Activated naive CD8-positive, alpha-beta T cell treated with anti-CD3 and anti-CD28 coated beads, Interleukin-2, amount 10 ng/mL, durations not matched to agents 7 days and 5 days (primary cell): ENCODE measurements around the gene NR1H4. TPM values are rescaled to one million over a fixed set of nuclear protein-coding genes. Genes with fewer than 3 reads are reported as not detected.
"Not testable (repeated sequence)": the region's sequence is repeated elsewhere in the genome, so short reads cannot be mapped to it uniquely, and the experiment has no call there.

ENCODE experiments used
- ATAC-seq: fragments of 150-1000 bp; cut with Tn5 transposase; one replicate; pipeline ENCODE4 v1.10.0; 2021; ENCODE audit warnings: low read depth, moderate library complexity
- POLR2A ChIA-PET: fragments of 350-600 bp; sonication (Branson Sonifier 250); formaldehyde crosslinking; loops from one replicate; lab custom pipeline; 2021; ENCODE audit warnings: antibody characterized with exemption; lab: Charles Lee
- DNase-seq: peaks from one replicate; pipeline ENCODE4 v3.0.0; 2021
- H3K27ac Mint-ChIP-seq: one replicate; pipeline ENCODE4 v1.8.0; 2022; ENCODE audit warnings: mild to moderate bottlenecking, mixed read lengths
- H3K27me3 Mint-ChIP-seq: one replicate; pipeline ENCODE4 v1.8.0; 2022; ENCODE audit warnings: mild to moderate bottlenecking, moderate library complexity, mixed read lengths
- H3K36me3 Mint-ChIP-seq: one replicate; pipeline ENCODE4 v1.8.0; 2021; ENCODE audit warnings: mild to moderate bottlenecking, mixed read lengths
- H3K4me1 Mint-ChIP-seq: one replicate; pipeline ENCODE4 v1.8.0; 2021; ENCODE audit warnings: mixed read lengths
- H3K4me3 Mint-ChIP-seq: one replicate; pipeline ENCODE4 v1.8.0; 2022; ENCODE audit warnings: mild to moderate bottlenecking, moderate library complexity, mixed read lengths
- H3K9me3 Mint-ChIP-seq: one replicate; pipeline ENCODE4 v1.8.0; 2021; ENCODE audit warnings: mixed read lengths
- total RNA-seq, 2 experiments: library from RNA; stranded (reverse); gene quantifications; one replicate each; pipeline ENCODE4 v1.2.3, GENCODE V29; 2021

Gene NR1H4
- not detected for total RNA-seq

DNA sequence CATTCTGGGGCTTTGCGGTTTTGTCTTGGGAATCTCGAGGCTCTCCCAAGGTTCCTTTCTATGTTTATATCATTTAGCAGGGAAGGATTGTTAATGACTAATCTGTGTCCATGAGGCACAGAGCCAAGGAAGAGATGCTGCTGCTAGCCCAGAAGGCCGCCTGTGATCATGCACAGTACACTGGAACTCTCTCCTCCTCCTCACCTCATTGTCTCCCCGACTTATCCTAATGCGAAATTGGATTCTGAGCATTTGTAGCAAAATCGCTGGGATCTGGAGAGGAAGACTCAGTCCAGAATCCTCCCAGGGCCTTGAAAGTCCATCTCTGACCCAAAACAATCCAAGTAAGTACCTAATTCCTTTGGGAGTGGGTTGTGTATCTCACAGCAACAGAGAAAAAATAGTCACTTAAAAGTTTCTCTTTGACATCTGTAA, at the start of gene NR1H4:
Gene NR1H4, plus strand, starts transcription at position 151 of the 435 bp plus-strand sequence. CDS start 19,458 bp downstream, outside the sequence.
- POLR2A ChIA-PET, result no interaction called here
- Mint-ChIP-seq H3K4me3 (no peak within 1 kb of the TSS), H3K27me3 (no peaks in the 10 kb centered on the region), H3K4me1 (no peaks in the 10 kb centered on the region), H3K36me3 (no peaks in the 10 kb centered on the region), H3K9me3 (no peaks in the 10 kb centered on the region), H3K27ac (no peak within 1 kb of the TSS)
- no peak for ATAC-seq
- no peak for DNase-seq

DNA sequence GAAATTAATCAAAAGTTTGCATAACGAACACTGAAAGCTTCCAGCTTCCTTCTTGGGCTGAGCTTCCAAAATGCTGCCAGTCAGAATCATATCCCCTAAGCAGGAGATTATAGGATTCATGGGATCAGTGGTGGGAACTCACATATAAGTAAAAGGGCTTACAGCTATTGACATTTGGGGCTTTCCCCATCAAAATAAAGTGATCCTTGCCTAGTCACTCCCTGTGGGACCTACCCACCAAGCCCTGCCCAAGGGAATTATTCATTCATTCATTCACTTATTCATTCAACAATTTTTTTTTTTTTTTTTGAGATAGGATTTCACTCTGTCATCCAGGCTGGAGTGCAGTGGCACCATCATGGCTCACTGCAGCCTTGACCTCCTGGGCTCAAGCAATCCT, 47.5 kb upstream of the NR1H4 start:
- Mint-ChIP-seq H3K9me3 (peaks cover 8% of the 10 kb centered on the region), H3K27ac (no peak overlapping the region), H3K36me3 (no peaks in the 10 kb centered on the region), H3K27me3 (peaks cover 3% of the 10 kb centered on the region), H3K4me3 (no peak overlapping the region), H3K4me1 (no peaks in the 10 kb centered on the region)
- DNase-seq (no peak), ATAC-seq (no peak)
- POLR2A ChIA-PET, result no interaction called here

DNA sequence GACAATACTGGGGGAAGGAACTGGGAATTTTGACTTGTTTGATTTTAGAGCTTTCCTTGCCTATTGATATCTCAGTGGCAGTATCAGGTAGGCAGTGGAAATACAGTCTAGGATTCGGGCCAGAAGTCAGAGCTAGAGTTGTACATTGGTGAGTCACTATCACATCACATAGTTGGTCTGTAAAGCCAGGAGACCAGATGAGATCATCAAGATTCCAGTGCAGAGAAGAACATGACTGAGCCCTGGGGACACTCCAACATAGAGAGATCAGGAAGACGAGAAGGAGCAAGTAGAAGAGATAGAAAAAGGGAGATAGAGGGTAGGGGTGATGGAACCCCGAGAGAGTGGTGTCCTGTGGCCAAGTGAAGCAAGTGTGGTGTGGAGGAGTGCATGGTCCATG, 46.6 kb upstream of the NR1H4 start:
- peaks cover 8% of the 10 kb centered on the region for H3K9me3 Mint-ChIP-seq
- no peak for DNase-seq
- no peaks in the 10 kb centered on the region for H3K4me1 Mint-ChIP-seq
- ATAC-seq, result no peak
- peaks cover 3% of the 10 kb centered on the region for H3K27me3 Mint-ChIP-seq
- H3K27ac Mint-ChIP-seq, result no peak overlapping the region
- POLR2A ChIA-PET, result no interaction called here
- no peaks in the 10 kb centered on the region for H3K36me3 Mint-ChIP-seq
- H3K4me3 Mint-ChIP-seq, result no peak overlapping the region

DNA sequence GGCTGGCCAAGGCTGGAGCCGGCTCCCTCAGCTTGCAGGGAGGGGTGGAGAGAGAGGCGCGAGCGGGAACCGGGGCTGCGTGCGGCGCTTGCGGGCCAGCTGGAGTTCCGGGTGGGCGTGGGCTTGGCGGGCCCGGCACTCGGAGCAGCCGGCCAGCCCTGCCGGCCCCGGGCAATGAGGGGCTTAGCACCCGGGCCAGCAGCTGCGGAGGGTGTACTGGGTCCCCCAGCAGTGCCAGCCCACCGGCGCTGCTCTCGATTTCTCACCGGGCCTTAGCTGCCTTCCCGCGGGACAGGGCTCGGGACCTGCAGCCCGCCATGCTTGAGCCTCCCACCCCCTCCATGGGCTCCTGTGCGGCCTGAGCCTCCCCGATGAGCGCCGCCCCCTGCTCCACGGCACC, 43.4 kb upstream of the NR1H4 start:
- H3K9me3 Mint-ChIP-seq, H3K36me3 Mint-ChIP-seq, H3K4me3 Mint-ChIP-seq, DNase-seq, H3K4me1 Mint-ChIP-seq, ATAC-seq, H3K27ac Mint-ChIP-seq, H3K27me3 Mint-ChIP-seq, POLR2A ChIA-PET: not testable (repeated sequence)

- POLR2A ChIA-PET, result no interaction called here
- DNase-seq, result no peak
- no peak for ATAC-seq
- peaks cover 2% of the 10 kb centered on the region for H3K27me3 Mint-ChIP-seq
- H3K27ac Mint-ChIP-seq, result no peak overlapping the region
- peaks cover 1% of the 10 kb centered on the region for H3K9me3 Mint-ChIP-seq
- H3K36me3 Mint-ChIP-seq, result no peaks in the 10 kb centered on the region
- no peaks in the 10 kb centered on the region for H3K4me1 Mint-ChIP-seq
- H3K4me3 Mint-ChIP-seq, result no peak overlapping the region
Measured at GRCh38 chr12:100433701-100434100, 40.0 kb upstream of the NR1H4 start.

- Mint-ChIP-seq H3K27me3 (peaks cover 2% of the 10 kb centered on the region), H3K27ac (no peak overlapping the region), H3K36me3 (no peaks in the 10 kb centered on the region), H3K9me3 (peaks cover 1% of the 10 kb centered on the region), H3K4me1 (no peaks in the 10 kb centered on the region), H3K4me3 (no peak overlapping the region)
- POLR2A ChIA-PET, result no interaction called here
- no peak for ATAC-seq
- no peak for DNase-seq
Measured at GRCh38 chr12:100434177-100434576, 39.5 kb upstream of the NR1H4 start.

DNA sequence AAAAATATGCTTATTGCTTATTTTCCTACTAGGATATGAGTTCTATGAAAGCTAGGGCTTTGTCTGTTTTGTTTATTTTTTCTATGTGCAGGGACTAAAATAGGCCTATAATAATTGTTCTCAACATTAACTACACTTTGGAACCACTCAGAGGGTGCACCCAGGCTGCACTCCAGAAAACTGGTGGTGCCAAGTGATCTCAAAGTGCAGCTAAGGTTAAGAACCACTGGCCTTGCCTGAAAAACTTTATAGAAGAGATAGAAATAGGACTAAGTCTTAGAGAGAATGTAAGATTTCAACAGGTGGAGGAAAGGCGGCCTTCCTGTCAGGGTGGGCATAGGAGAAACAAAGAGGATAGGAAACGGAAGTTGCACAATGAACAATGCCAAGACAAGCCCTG, 37.7 kb upstream of the NR1H4 start:
- Mint-ChIP-seq H3K9me3 (peaks cover 1% of the 10 kb centered on the region), H3K4me1 (no peaks in the 10 kb centered on the region), H3K36me3 (no peaks in the 10 kb centered on the region), H3K27ac (no peak overlapping the region), H3K27me3 (peaks cover 2% of the 10 kb centered on the region), H3K4me3 (no peak overlapping the region)
- no peak for ATAC-seq
- no peak for DNase-seq
- POLR2A ChIA-PET, result no interaction called here

DNA sequence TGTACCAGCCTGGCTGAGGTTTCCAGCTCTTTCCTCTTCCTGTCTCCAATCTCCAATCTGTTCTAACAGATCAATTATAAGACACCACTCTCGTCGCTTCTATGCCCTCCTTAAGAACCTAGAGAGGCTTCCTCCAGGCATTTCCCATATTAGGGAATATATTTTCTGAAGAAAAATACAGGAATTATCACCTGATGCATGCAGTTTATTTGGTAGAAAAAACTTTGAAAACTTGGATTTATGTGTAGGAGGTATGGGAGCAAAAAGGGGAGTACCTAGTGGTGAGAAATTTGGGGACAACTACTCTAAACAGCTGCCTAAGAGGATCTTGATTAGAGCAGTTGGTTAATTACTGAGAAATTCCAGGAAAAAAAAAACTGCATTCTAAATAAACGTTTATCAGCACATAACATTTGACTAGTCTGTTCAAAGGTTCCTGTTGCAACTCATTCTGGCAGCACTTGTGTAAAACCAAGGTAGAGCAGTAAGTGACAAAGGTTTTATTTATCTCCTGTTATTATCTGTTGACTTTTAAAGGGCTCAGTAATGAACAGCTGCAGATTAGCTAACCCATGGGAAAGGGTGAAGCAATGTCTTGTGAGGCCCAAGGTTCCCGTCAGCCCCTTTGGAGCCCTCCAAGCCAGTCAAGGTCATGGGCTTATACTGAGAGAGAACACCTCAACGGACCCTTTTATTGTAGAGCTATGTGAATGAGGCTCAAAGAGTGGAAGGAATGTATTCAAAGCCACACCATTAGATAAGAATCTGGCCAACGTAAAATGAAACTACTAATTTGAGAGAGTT, 36.4 kb upstream of the NR1H4 start:
- Mint-ChIP-seq H3K4me3 (no peak overlapping the region), H3K27me3 (peaks cover 2% of the 10 kb centered on the region), H3K36me3 (no peaks in the 10 kb centered on the region), H3K27ac (no peak overlapping the region), H3K9me3 (peaks cover 1% of the 10 kb centered on the region), H3K4me1 (no peaks in the 10 kb centered on the region)
- ATAC-seq (no peak), DNase-seq (no peak)
- POLR2A ChIA-PET, result no interaction called here

DNA sequence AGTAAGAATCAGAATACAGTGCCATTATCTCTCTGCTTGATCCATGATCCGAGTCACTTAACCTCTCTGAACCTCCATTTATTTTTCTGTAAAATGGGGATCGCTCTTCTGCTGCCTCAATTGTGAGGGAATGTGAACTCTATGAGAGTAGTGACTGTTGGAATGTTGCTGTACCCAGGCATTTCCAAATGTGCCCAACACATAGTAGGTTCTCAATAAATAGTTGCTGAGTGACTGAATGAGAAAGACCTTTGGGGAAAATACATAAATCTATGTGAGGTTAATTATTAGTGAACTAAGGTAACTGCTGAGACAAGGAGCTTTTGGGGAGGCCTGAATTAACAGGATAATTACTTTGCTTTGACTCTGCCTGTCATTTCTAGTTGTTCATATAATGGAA, 33.9 kb upstream of the NR1H4 start:
- POLR2A ChIA-PET, result no interaction called here
- Mint-ChIP-seq H3K4me1 (no peaks in the 10 kb centered on the region), H3K36me3 (no peaks in the 10 kb centered on the region), H3K4me3 (no peak overlapping the region), H3K27ac (no peak overlapping the region), H3K9me3 (no peaks in the 10 kb centered on the region), H3K27me3 (peaks cover 2% of the 10 kb centered on the region)
- ATAC-seq, result no peak
- DNase-seq, result no peak

- H3K4me1 Mint-ChIP-seq, result no peaks in the 10 kb centered on the region
- DNase-seq, result no peak
- H3K9me3 Mint-ChIP-seq, result no peaks in the 10 kb centered on the region
- H3K27me3 Mint-ChIP-seq, result no peaks in the 10 kb centered on the region
- no peak for ATAC-seq
- H3K36me3 Mint-ChIP-seq, result no peaks in the 10 kb centered on the region
- POLR2A ChIA-PET, result no interaction called here
- H3K4me3 Mint-ChIP-seq, result no peak overlapping the region
- H3K27ac Mint-ChIP-seq, result no peak overlapping the region
Measured at GRCh38 chr12:100442403-100442802, 31.3 kb upstream of the NR1H4 start.

- Mint-ChIP-seq H3K4me1 (no peaks in the 10 kb centered on the region), H3K27ac (no peak overlapping the region), H3K9me3 (no peaks in the 10 kb centered on the region), H3K27me3 (no peaks in the 10 kb centered on the region), H3K4me3 (no peak overlapping the region), H3K36me3 (no peaks in the 10 kb centered on the region)
- POLR2A ChIA-PET, result no interaction called here
- ATAC-seq (no peak), DNase-seq (no peak)
Measured at GRCh38 chr12:100443434-100443833, 30.2 kb upstream of the NR1H4 start.

DNA sequence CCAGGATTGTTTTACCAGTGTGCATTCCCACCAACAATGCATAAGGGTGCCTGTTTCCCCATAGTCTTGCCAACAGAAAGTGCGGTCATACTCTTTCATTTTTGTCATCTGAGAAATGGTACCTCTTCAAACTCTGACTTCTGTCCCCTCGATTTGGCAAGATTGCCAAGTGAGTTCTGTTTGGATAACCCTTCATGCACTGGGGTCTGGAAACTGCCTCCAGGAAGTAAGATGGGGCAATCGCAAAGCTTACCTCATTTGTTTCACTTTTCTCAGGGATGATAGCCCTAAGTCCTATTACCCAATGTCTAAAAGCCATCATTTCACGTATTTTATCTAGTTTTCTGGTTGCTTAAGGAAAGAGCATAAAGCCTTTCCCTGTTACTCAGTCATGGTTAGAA, 28.6 kb upstream of the NR1H4 start:
- no peak for ATAC-seq
- POLR2A ChIA-PET, result no interaction called here
- H3K27ac Mint-ChIP-seq, result no peak overlapping the region
- DNase-seq, result no peak
- H3K4me3 Mint-ChIP-seq, result no peak overlapping the region
- H3K9me3 Mint-ChIP-seq, result no peaks in the 10 kb centered on the region
- no peaks in the 10 kb centered on the region for H3K36me3 Mint-ChIP-seq
- H3K27me3 Mint-ChIP-seq, result no peaks in the 10 kb centered on the region
- no peaks in the 10 kb centered on the region for H3K4me1 Mint-ChIP-seq

- DNase-seq (no peak), ATAC-seq (no peak)
- POLR2A ChIA-PET, result no interaction called here
- no peak overlapping the region for H3K27ac Mint-ChIP-seq
- no peaks in the 10 kb centered on the region for H3K4me1 Mint-ChIP-seq
- no peaks in the 10 kb centered on the region for H3K36me3 Mint-ChIP-seq
- H3K9me3 Mint-ChIP-seq, result no peaks in the 10 kb centered on the region
- H3K27me3 Mint-ChIP-seq, result peaks cover 4% of the 10 kb centered on the region
- no peak overlapping the region for H3K4me3 Mint-ChIP-seq
Measured at GRCh38 chr12:100447381-100447780, 26.3 kb upstream of the NR1H4 start.

DNA sequence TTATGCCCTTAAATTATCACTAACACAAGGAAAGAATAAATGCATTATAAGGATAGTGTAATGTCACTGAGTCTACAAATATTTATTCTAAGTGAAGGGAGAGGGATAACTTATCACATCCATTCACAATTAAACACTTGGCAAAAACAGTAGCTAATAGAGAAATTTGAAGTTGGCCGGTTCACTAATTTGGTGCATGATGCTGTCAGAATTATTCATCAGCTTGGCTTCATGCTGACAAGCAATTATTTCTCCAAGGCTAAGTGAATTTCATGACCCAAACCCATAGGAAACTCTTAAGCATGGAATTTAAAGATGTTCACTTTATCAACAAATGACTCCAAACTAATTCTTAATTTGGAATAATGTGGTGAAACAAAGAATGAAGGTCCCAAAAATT, 25.0 kb upstream of the NR1H4 start:
- Mint-ChIP-seq H3K27ac (no peak overlapping the region), H3K9me3 (no peaks in the 10 kb centered on the region), H3K27me3 (peaks cover 8% of the 10 kb centered on the region), H3K4me1 (no peaks in the 10 kb centered on the region), H3K36me3 (no peaks in the 10 kb centered on the region), H3K4me3 (no peak overlapping the region)
- POLR2A ChIA-PET, result no interaction called here
- ATAC-seq (no peak), DNase-seq (no peak)
